Measurements from ENCODE around the gene SDCBP2.

SDCBP2 gene

DNA sequence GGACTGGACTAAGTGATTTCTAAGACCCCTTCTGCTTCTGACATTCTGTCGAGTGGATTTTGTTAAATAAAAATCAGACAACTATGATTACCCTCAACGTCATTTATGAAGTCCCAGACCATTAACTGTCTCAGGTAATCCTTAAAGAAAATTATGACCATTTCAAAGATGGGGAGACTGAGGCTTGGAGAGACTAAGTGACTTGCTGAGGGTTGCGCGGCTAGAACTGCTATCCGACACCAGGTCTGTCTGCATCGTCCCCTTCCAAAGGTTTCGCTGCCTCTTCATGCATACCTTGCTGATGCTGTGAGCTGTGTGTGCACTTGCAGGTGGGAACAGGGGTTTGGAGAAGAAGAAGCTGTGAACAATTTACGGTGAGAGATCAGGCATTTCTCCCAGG, 59.7 kb downstream of the SDCBP2 start:
- DNase-seq: no peak

DNA sequence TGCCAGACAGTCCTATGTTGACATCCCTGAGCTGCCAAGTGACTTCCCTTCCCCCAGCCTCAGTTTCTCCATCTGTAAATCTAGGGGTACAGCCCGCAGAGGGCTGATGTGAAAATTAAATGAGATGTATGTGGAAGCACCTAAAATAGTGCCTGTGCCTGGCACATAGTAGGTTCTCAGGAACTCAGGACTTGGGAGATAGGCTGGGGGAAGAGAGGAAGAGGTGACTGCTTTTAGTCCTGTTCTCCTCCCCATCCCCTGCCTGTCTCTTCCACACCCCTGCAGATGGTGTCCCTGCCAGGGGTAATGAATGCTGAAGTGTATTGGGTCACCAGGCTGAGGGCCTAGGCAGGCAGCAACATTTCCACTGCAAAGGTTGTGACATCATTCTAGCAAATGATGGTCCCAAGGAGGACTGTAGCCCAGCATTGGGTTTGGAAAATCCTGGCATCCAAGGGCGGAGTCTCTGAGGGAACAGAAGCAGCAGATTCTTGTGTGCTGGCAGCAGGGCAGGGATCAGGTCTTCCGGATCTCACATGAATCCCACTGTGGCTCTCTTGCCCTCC, 61.0 kb downstream of the SDCBP2 start:
- no peak for DNase-seq

DNA sequence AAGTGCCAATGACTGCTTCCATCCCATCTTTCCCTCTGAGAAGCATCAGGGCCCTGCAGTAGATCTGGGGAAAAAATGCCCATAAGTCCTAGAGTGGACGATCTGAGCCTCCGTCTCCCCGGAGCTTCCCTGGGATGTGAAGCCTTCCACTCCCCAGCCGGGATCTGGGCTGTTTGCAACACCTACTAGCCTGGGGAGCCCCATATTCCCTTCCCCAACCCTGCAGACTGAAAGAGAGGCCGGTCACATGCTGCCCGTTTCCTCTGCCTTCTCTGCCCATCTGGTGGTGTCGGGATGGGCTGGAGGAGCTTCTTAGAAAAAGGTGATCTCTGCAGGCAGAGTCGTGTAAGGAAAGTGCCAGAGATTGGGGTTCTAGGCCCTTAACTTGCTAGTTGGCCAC, 61.8 kb downstream of the SDCBP2 start:
- DNase-seq: no peak

DNA sequence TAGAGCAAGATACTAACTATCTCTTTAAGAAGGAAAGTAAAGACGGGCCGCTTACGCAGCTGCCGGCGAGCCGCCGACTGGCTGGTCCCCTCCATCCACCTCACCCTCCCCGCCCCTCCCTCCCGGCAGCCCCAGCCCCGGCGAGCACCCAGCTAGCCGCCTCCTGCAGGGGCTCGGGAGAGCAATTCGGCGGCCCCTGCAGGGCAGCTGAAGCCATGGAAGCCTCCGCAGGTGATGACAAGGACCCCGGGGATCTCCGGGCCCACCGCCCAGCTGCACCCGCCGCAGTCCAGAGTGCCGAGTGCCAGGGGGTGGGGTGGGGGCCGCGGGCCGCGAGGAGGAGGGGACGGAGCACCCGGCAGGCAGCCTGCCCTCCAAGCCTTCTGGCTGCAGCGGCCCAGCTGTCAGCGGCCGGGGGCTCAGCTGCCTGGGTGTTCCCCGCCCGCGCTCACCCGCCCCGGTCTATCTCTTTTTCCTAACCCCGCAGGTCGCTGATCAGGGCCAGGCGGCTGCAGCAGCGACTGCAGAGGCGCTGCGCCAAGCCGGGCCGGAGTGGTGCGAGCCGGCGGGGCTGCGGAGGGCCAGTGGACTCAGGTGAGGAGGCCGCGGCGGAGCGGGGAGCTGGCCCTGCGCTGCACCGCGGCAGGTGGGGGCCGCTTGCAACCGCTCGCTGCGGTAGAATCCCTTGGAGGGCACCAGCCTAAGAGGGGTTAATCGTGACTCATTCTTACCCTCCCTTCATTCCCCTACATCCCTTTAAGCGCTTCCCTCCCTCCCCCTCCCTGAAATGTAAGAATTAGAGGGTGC, 62.6 kb downstream of the SDCBP2 start, which contains the start of gene SNPH:
TSS of gene SNPH (plus strand) at position 128 of the 807 bp plus-strand sequence. CDS start 29,946 bp downstream, outside the sequence.
- DNase-seq: peak; percentile 79

DNA sequence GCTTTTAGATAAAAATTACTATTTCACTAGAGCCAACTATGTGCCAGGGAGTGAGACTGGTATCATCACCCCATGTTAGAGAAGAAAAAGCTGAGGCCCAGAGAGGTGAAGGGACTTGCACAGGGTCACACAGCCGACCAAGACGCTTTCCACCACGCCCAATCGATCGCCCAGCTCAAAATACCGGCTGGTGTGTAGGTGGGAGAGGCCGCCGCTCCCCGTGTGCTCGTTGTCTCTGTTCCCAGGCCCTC, 63.1 kb downstream of the SDCBP2 start:
- DNase-seq: no peak

DNA sequence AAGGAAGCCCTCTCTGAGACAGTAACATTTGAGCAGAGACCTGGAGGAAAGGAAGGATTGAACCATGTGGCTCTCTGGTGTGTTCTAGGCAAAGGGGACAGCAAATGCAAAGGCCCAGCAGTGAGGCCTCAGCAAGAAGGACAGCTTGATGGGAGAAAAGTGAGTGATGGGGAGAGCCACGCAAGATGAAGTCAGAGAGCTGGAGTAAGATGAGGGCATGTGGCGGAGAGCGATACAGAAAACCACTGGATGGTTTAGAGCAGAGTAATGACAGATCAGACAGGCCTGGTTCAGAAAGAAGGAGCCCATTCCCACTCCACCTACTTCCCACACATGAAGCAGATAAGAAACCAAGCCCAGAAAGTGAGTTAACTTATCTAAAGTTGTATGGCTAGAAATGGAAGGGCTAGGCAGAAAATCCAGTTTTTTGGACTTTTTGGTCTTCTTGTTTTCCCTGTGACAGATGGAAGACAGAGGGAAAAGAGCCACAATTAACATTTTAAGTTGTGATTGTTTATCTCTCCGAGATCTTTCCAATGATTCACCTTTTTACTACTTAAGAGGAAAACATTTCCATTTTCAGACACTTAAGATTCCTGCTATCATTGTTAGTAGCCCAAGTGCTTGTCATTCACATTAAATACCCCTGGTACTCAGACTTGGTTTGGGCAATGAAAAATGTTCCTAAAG, 63.6 kb downstream of the SDCBP2 start:
- no peak for DNase-seq

DNA sequence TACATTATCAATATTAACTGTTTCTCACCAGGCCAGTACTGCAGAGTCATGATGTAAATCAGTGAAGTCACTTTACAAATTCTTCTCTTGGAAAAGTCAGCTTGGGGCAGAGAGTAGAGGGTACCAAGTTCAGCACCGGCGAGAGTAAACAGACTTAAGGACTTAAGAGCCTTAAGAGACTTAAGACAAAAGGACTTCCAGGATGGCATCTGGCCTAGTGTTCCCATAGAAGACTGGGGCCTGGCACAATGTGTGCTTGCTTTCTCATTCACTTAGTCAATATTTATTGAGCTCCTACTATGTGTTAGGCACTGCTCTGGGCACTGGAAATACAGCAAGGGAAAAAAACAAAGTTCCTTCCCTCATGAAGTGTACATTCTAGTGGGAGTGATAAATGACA, 64.2 kb downstream of the SDCBP2 start:
- no peak for DNase-seq

DNA sequence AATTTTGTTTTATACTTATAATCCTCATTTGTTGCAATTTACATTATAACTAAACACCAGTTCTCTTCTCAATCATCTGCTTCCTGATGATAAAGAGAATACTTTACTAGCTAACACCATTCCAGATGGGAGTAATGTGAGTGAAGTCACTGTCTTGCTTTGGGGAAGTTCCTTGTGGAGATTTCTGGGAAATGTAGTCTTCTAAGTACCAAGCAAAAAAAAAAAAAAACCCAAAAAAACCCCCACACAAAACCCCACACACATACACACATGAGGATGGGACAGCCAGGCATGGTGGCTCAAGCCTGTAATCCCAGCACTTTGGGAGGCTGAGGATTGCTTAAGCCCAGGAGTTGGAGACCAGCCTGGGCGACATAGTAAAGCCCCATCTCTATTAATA, 65.1 kb downstream of the SDCBP2 start:
- DNase-seq: no peak
